GM12865 (cell line): ENCODE measurements around the gene OMP.
A peak's percentile ranks its signal among the peaks of the same experiment; 100 is the strongest.

Experiments
- DNase-seq: peaks from one replicate; pipeline ENCODE4 v3.0.0; 2010; ENCODE audit warnings: low read depth
- H3K4me3 ChIP-seq: 2 replicates; pipeline ENCODE4 v1.5.1; 2011; ENCODE audit warnings: mild to moderate bottlenecking, low read depth, low read length, control low read depth
- TF ChIP-seq, protein P1 (sequence below): IDR thresholded peaks from 2 replicates; pipeline ENCODE4 v1.5.1; 2011; ENCODE audit warnings: low read length, control low read depth, low read depth, inconsistent platforms; ENCODE audit not compliant: insufficient read depth; ENCODE audit errors: missing control alignments

Gene OMP

DNA sequence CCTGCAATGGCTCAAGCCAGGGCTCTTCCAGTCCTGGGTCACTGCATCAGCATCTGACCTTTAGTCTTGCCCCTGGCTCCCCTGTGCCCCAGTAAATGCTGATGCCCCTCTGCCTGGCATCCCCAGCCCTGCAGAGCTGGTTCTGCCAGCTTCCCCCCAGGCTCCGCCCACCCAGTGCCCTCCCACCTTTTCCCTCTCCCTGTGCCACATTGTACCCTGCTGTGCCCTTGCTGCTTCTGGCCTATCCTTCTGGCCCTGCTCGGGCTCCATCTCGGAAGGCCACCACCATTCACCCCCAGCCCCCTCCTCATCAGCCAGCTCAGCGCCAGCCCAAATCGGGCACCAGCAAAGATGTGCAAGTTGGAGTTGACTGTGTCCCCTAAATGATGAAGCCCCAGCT, 28.4 kb upstream of the OMP start:
- DNase-seq, result no peak
- TF ChIP-seq, protein P1, sequence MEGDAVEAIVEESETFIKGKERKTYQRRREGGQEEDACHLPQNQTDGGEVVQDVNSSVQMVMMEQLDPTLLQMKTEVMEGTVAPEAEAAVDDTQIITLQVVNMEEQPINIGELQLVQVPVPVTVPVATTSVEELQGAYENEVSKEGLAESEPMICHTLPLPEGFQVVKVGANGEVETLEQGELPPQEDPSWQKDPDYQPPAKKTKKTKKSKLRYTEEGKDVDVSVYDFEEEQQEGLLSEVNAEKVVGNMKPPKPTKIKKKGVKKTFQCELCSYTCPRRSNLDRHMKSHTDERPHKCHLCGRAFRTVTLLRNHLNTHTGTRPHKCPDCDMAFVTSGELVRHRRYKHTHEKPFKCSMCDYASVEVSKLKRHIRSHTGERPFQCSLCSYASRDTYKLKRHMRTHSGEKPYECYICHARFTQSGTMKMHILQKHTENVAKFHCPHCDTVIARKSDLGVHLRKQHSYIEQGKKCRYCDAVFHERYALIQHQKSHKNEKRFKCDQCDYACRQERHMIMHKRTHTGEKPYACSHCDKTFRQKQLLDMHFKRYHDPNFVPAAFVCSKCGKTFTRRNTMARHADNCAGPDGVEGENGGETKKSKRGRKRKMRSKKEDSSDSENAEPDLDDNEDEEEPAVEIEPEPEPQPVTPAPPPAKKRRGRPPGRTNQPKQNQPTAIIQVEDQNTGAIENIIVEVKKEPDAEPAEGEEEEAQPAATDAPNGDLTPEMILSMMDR, result no peak
- no peak overlapping the region for H3K4me3 ChIP-seq

DNA sequence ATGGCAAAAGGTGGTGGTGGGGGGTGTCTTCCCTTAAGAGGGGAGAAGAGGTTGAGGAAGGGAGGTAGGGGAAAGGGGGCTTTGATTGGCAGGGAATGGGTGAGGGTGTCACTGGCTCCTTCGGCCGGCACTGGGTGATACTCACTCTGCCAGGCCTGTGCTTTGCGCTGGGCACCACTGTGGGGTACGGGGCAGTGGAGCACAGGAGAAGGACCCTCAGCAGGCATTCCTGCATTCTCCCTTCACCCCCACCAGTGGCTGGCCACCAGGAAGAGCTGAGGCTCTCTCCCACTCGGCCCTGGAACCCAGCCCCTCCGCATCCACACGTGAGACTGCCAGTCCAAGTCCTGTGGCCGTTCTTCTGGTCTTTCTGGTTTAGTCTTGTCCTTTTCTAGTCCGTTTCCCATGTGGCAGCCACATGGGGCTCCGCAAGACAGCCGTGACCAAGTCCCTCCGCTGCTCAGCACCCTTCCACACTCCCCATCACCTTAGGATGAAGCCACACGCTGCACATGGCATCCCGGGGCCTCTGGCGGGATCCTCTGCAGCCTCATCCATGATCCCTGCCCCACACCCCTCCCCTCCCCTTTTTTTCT, 27.9 kb upstream of the OMP start:
- TF ChIP-seq, protein P1, result no peak
- no peak overlapping the region for H3K4me3 ChIP-seq
- DNase-seq, result no peak

GRCh38 chr11:77075425-77075905, 27.2 kb upstream of the OMP start:
- no peak overlapping the region for H3K4me3 ChIP-seq
- TF ChIP-seq, protein P1, result no peak
- DNase-seq, result no peak

DNA sequence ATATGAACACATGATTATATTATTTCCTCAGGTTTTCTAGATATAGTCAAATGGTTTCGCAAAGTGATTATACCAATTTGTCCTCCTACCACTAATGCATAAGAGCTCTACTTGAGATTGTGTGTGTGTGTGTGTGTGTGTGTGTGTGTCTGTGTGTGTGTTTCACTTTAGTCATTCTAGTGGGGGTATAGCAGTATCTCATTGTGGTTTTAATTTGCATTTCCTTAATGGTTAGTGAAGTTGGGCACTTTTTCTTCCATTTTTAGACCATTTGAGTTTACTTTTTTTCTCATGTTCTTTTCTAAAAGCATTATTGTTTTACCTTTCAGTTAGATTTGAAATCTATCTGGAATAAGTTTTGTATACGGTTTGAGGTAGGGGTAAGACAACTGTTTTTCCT, 23.0 kb upstream of the OMP start:
- peak; percentile 38 for DNase-seq
- H3K4me3 ChIP-seq, result no peak overlapping the region
- TF ChIP-seq, protein P1, result no peak

DNA sequence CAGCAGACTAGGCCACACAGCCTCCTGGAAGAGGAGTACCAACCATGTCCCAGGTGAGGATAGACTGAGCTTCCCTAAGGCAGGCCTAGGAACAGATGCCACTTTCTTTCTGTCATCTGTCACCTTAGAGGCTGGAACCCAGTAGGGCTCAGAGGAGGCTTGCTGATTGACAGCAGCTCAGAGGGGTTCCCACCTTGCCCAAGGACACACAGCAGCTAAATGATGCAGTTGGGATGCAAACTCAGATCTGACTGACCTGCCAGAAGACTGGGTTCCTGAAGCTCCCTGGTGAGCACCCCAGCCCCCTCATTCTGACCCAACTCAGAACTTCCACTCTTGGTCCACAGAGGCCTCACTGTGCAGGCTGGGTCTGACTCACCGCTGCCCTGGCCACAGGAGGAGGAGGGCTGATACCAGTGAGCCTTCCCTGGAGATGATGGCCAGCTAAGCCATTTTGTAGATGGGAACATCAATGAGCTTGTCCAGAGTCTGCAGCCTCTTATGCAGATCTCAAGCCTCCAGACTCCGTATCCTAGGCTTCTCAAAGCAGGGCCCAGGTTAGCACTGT, 21.9 kb upstream of the OMP start:
- TF ChIP-seq, protein P1, result no peak
- no peak overlapping the region for H3K4me3 ChIP-seq
- no peak for DNase-seq

DNA sequence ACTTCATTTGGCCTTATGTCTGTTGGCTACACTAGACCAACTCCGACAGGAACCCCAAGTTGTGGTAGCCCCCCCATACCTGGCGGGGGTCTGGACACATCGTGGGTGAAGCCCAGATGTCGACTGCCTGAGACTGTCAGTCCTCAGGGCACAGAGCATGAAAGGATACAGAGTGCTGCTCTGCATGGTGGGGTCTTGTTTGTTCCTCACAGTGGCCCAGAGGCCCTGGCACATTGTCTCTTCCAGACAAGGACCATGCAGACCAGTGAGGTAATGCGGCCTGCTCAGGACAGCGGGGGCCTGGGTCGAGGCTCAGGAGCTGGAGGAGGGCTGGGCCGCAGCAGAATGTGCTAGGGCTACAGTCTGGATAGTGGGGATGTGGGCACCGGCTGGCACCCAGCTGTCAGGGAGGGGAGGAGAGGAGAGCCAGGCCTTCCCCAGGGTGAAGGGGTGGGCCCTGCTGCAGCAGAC, 21.2 kb upstream of the OMP start:
- TF ChIP-seq, protein P1, result no peak
- no peak for DNase-seq
- no peak overlapping the region for H3K4me3 ChIP-seq
